ENCODE results near the gene RPS6KB2. TPM values are rescaled to one million over a fixed set of nuclear protein-coding genes. Genes with fewer than 3 reads are reported as not detected.

The RPS6KB2 gene
- total and polyA plus RNA-seq, 9 of the 15 experiments (the other 6 are each of a cell fraction or from before 2014, with no cell fraction given) = 0.42 to 122 (median 82.6) TPM

DNA sequence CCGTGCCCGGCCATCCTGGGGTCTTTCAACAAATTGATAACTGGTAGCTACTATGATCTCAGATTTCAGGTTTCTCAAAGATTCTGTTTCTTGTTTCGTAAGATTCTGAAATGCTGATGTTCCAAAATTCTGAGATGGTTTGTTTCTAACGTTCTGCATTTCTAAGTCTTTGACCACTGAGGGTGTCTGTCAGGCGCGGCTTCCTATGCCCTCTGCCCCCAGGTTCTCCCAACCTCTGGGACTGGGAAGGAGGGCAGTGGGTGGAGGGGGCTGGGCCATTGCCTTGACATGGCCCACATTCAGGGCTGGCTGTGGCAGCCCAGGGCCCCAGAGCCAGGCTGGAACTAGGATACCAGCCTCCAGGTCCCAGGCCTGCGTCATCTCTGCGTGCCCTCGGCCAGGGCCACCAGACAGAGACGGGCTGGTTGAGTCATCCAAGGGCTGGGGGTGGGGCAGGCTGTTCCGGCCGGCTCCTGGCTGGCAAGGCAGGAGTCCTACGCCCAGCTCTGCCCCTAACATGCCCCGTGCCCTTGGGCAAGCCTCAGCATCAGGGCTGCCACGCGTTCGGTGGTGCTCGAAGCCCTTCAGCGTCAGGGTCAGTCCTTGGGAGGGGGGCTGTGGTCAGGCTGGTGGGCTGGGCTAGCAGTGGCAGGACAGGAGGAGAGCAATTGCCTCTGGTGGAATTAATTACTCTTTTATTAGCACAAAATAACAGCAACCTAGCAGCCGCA, 35.6 kb downstream of the RPS6KB2 start (continued):
- TF ChIP-seq, protein P1, sequence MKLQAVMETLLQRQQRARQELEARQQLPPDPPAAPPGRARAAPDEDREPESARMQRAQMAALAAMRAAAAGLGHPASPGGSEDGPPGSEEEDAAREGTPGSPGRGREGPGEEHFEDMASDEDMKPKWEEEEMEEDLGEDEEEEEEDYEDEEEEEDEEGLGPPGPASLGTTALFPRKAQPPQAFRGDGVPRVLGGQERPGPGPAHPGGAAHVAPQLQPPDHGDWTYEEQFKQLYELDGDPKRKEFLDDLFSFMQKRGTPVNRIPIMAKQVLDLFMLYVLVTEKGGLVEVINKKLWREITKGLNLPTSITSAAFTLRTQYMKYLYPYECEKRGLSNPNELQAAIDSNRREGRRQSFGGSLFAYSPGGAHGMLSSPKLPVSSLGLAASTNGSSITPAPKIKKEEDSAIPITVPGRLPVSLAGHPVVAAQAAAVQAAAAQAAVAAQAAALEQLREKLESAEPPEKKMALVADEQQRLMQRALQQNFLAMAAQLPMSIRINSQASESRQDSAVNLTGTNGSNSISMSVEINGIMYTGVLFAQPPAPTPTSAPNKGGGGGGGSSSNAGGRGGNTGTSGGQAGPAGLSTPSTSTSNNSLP (IDR thresholded peaks at IDR 0.05; ENCODE audit: borderline replicate concordance, low read depth, low read length) = no peak
- no peak for TF ChIP-seq YBX1 (IDR thresholded peaks at IDR 0.05)
- TF ChIP-seq, protein P2, sequence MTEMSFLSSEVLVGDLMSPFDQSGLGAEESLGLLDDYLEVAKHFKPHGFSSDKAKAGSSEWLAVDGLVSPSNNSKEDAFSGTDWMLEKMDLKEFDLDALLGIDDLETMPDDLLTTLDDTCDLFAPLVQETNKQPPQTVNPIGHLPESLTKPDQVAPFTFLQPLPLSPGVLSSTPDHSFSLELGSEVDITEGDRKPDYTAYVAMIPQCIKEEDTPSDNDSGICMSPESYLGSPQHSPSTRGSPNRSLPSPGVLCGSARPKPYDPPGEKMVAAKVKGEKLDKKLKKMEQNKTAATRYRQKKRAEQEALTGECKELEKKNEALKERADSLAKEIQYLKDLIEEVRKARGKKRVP (CRISPR knock-in tag; IDR thresholded peaks at IDR 0.05) = 0 out of 2 replicates have a peak, but pooled peaks have one; percentile 64
- no peak for TF ChIP-seq STAT5A (IDR thresholded peaks at IDR 0.05; ENCODE audit: borderline replicate concordance, low read length)
- no peak for TF ChIP-seq ZNF12 (CRISPR knock-in tag; IDR thresholded peaks at IDR 0.05)
- no peak for TF ChIP-seq KDM2B (CRISPR knock-in tag; IDR thresholded peaks at IDR 0.05)
- no peak for TF ChIP-seq ZNF695 (CRISPR knock-in tag; IDR thresholded peaks at IDR 0.05)
- no peak; the same call in 1 of the 2 replicates for TF ChIP-seq SMARCE1 (IDR thresholded peaks at IDR 0.05)
- TF ChIP-seq SMARCC2 (IDR thresholded peaks at IDR 0.05; ENCODE audit: low read depth) = no peak
- no peak for TF ChIP-seq COPS2 (conservative IDR thresholded peaks at IDR 0.05)
- peak; percentile 12; the same call in 1 of the 2 replicates for TF ChIP-seq HIVEP1 (CRISPR knock-in tag; IDR thresholded peaks at IDR 0.05)
- no peak for TF ChIP-seq KAT2B (IDR thresholded peaks at IDR 0.05; ENCODE audit: low read depth, low read length)
- TF ChIP-seq ZNF75A (CRISPR knock-in tag; IDR thresholded peaks at IDR 0.05) = no peak
- TF ChIP-seq ZZZ3 (IDR thresholded peaks at IDR 0.05) = no peak
- no peak for TF ChIP-seq SIN3B (IDR thresholded peaks at IDR 0.05; ENCODE audit: low read depth)
- TF ChIP-seq, protein P3, sequence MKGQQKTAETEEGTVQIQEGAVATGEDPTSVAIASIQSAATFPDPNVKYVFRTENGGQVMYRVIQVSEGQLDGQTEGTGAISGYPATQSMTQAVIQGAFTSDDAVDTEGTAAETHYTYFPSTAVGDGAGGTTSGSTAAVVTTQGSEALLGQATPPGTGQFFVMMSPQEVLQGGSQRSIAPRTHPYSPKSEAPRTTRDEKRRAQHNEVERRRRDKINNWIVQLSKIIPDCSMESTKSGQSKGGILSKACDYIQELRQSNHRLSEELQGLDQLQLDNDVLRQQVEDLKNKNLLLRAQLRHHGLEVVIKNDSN (CRISPR knock-in tag; IDR thresholded peaks at IDR 0.05) = no peak
- TF ChIP-seq ERF (CRISPR knock-in tag; IDR thresholded peaks at IDR 0.05) = 0 out of 2 replicates have a peak, but pooled peaks have one; percentile 52
- no peak for TF ChIP-seq ELF2 (CRISPR knock-in tag; IDR thresholded peaks at IDR 0.05)
- TF ChIP-seq, protein P4, sequence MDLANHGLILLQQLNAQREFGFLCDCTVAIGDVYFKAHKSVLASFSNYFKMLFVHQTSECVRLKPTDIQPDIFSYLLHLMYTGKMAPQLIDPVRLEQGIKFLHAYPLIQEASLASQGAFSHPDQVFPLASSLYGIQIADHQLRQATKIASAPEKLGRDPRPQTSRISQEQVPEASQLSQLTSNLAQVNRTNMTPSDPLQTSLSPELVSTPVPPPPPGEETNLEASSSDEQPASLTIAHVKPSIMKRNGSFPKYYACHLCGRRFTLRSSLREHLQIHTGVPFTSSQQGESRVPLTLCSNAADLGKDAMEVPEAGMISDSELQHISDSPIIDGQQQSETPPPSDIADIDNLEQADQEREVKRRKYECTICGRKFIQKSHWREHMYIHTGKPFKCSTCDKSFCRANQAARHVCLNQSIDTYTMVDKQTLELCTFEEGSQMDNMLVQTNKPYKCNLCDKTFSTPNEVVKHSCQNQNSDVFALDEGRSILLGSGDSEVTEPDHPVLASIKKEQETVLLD (IDR thresholded peaks at IDR 0.05) = peak; percentile 66; the same call in 1 of the 2 replicates
- TF ChIP-seq ZBTB7A (IDR thresholded peaks at IDR 0.05; ENCODE audit: borderline replicate concordance, control insufficient read depth, low read depth, low read length) = no peak
- TF ChIP-seq ZFP30 (CRISPR knock-in tag; IDR thresholded peaks at IDR 0.05; ENCODE audit: borderline replicate concordance) = no peak
- TF ChIP-seq CBX1 (IDR thresholded peaks at IDR 0.05; ENCODE audit: low read depth) = no peak
- no peak for TF ChIP-seq ZNF586 (CRISPR knock-in tag; conservative IDR thresholded peaks at IDR 0.05)
- no peak for TF ChIP-seq EHMT2 (IDR thresholded peaks at IDR 0.05)
- TF ChIP-seq, protein P5, sequence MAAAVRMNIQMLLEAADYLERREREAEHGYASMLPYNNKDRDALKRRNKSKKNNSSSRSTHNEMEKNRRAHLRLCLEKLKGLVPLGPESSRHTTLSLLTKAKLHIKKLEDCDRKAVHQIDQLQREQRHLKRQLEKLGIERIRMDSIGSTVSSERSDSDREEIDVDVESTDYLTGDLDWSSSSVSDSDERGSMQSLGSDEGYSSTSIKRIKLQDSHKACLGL (CRISPR knock-in tag; IDR thresholded peaks at IDR 0.05; ENCODE audit: borderline replicate concordance, poor library complexity, severe bottlenecking) = no peak
- TF ChIP-seq ATF7 (IDR thresholded peaks at IDR 0.05) = peak; percentile 78

All from K562 (cell line).